K562 (cell line): Measurements from ENCODE around the gene GRSF1. TPM values are rescaled to one million over a fixed set of nuclear protein-coding genes. Genes with fewer than 3 reads are reported as not detected.

Experiments
- CREB1 ChIP-seq, 2 experiments: sonication (generic) in 1 of 2; formaldehyde crosslinking in 1 of 2; IDR thresholded peaks; 2 replicates each; pipeline versions ENCODE4 v1.6.1 to v1.8.0; 2012 to 2022; ENCODE audit warnings: inconsistent platforms in 1 of 2, mild to moderate bottlenecking in 1 of 2, missing genetic modification reagents in 1 of 2, moderate library complexity in 1 of 2
- FOSL1 ChIP-seq: fragments of 200-800 bp; sonication (Bioruptor generic); conservative IDR thresholded peaks from 2 replicates; pipeline ENCODE4 v1.6.1; 2016; ENCODE audit warnings: missing genetic modification characterization, missing compliant biosample characterization
- GTF2E2 ChIP-seq: fragments of 200-800 bp; sonication (Bioruptor generic); IDR thresholded peaks from 2 replicates; pipeline ENCODE4 v1.6.1; 2016; ENCODE audit warnings: missing genetic modification characterization, missing compliant biosample characterization
- HSF4 ChIP-seq: fragments of 250-450 bp; sonication (Bioruptor Pico); IDR thresholded peaks from 2 replicates; pipeline ENCODE4 v2.1.2; 2022; ENCODE audit warnings: mild to moderate bottlenecking, moderate library complexity, borderline replicate concordance
- POLR2AphosphoS2 ChIP-seq: IDR thresholded peaks from 2 replicates; pipeline ENCODE4 v1.6.1; 2012; ENCODE audit warnings: low read length, improper control_type of control experiment
- SRSF9 ChIP-seq: fragments of 200-400 bp; formaldehyde crosslinking; IDR thresholded peaks from 2 replicates; pipeline ENCODE4 v1.6.1; 2017; ENCODE audit warnings: low read depth, low read length, borderline replicate concordance
- ZFX ChIP-seq: sonication (generic); formaldehyde crosslinking; IDR thresholded peaks from 2 replicates; pipeline ENCODE4 v1.8.0; 2022; ENCODE audit warnings: mild to moderate bottlenecking, missing genetic modification reagents, moderate library complexity
- polyA plus RNA-seq, 8 experiments: library from polyadenylated mRNA; depleted of rRNA in 4 of 8; stranded (reverse) in 5 of 8; unstranded in 3 of 8; fragments of >200 nt; fragmentation: Nextera tagmentation in 2 of 8; fragmentation: Illumina TruSeq in 1 of 8; extraction: Ambion mirVana in 2 of 8; extraction: Trizol in 1 of 8; gene quantifications; 2 replicates each; pipeline versions ENCODE4 v1.2.1 to v1.2.3, GENCODE V29; 2011 to 2014; ENCODE audit warnings: inconsistent platforms in 1 of 8, missing spikeins in 1 of 8
- total RNA-seq, 7 experiments: library from RNA; depleted of rRNA in 6 of 7; stranded (reverse); fragments of >200 nt in 6 of 7; fragmentation: Illumina TruSeq in 2 of 7; extraction: Trizol in 2 of 7; gene quantifications; 2 replicates each; pipeline versions ENCODE4 v1.2.1 to v1.2.3, GENCODE V29; 2011 to 2021; ENCODE audit warnings: low replicate concordance in 1 of 7
- TF ChIP-seq, protein P1 (sequence below), 2 experiments: fragments of 450-650 bp; IDR thresholded peaks; 2 replicates each; pipeline ENCODE4 v1.6.1; 2016
- TF ChIP-seq, protein P2 (sequence below): sonication (generic); formaldehyde crosslinking; IDR thresholded peaks from 2 replicates; pipeline ENCODE4 v1.9.0; 2022; ENCODE audit warnings: mild to moderate bottlenecking, missing genetic modification reagents
- TF ChIP-seq, protein P3 (sequence below), 2 experiments: IDR thresholded peaks in 1 of 2; conservative IDR thresholded peaks in 1 of 2; 2 replicates each; pipeline ENCODE4 v1.6.1; 2016; ENCODE audit warnings: low read depth in 2 of 2, mild to moderate bottlenecking in 1 of 2, missing compliant biosample characterization in 1 of 2, missing genetic modification characterization in 1 of 2, moderate library complexity in 1 of 2
- TF ChIP-seq, protein P4 (sequence below), 2 experiments: fragments of 450-650 bp in 1 of 2; IDR thresholded peaks; 2 replicates each; pipeline ENCODE4 v1.6.1; 2011 to 2017; ENCODE audit warnings: low read depth in 2 of 2, antibody characterized with exemption in 1 of 2, borderline replicate concordance in 1 of 2, low read length in 1 of 2, mild to moderate bottlenecking in 1 of 2, mixed read lengths in 1 of 2; ENCODE audit not compliant: control insufficient read depth in 1 of 2

GRSF1 gene
- total and polyA plus RNA-seq, 9 of the 15 experiments (the other 6 are each of a cell fraction or from before 2014, with no cell fraction given), result 33.0 to 105 (median 76.0) TPM

DNA sequence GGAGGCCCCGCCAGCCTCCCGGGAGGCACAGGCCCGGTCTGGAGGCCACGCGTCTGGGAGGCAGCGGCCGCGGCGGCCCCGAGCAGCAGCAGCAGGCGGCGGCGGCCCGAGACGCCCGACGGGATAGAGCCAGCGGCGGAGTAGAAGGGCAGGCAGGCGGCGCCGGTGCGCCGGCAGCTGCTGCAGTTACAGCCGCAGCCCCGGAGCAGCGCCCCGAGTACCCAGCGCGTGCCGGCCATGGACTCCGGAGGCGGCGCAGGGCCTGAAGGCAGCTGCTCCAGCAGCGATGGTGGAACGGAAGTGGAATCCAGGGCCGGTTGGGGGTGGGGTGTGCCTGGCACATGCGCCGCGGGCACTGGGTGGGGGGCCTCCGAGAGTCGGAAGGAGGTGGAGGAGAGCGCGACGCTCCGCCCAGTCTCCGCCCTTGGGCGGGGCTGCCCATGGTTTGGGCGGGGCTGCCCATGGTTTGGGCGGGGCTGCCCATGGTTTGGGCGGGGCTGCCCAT, at the start of gene GRSF1 (continued):
- TF ChIP-seq FOSL1 (tag), result no peak; the same call in 1 of the 2 replicates
- no peak for TF ChIP-seq SRSF9
- TF ChIP-seq, protein P1, sequence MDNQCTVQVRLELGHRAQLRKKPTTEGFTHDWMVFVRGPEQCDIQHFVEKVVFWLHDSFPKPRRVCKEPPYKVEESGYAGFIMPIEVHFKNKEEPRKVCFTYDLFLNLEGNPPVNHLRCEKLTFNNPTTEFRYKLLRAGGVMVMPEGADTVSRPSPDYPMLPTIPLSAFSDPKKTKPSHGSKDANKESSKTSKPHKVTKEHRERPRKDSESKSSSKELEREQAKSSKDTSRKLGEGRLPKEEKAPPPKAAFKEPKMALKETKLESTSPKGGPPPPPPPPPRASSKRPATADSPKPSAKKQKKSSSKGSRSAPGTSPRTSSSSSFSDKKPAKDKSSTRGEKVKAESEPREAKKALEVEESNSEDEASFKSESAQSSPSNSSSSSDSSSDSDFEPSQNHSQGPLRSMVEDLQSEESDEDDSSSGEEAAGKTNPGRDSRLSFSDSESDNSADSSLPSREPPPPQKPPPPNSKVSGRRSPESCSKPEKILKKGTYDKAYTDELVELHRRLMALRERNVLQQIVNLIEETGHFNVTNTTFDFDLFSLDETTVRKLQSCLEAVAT (IDR thresholded peaks at IDR 0.05), result no peak
- TF ChIP-seq POLR2AphosphoS2, result no peak
- TF ChIP-seq GTF2E2 (tag), result no peak
- TF ChIP-seq, protein P2, sequence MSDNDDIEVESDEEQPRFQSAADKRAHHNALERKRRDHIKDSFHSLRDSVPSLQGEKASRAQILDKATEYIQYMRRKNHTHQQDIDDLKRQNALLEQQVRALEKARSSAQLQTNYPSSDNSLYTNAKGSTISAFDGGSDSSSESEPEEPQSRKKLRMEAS (CRISPR knock-in tag), result 0 out of 2 replicates have a peak, but pooled peaks have one; percentile 43
- no peak for TF ChIP-seq HSF4 (CRISPR knock-in tag)
- no peak for TF ChIP-seq ZFX (CRISPR knock-in tag)
- TF ChIP-seq, protein P3, sequence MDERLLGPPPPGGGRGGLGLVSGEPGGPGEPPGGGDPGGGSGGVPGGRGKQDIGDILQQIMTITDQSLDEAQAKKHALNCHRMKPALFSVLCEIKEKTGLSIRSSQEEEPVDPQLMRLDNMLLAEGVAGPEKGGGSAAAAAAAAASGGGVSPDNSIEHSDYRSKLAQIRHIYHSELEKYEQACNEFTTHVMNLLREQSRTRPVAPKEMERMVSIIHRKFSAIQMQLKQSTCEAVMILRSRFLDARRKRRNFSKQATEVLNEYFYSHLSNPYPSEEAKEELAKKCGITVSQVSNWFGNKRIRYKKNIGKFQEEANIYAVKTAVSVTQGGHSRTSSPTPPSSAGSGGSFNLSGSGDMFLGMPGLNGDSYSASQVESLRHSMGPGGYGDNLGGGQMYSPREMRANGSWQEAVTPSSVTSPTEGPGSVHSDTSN (CRISPR knock-in tag; IDR thresholded peaks at IDR 0.05; ENCODE audit: low read depth), result no peak
- TF ChIP-seq, protein P3 (tag; conservative IDR thresholded peaks at IDR 0.05; ENCODE audit: low read depth), result no peak
- TF ChIP-seq, protein P4, sequence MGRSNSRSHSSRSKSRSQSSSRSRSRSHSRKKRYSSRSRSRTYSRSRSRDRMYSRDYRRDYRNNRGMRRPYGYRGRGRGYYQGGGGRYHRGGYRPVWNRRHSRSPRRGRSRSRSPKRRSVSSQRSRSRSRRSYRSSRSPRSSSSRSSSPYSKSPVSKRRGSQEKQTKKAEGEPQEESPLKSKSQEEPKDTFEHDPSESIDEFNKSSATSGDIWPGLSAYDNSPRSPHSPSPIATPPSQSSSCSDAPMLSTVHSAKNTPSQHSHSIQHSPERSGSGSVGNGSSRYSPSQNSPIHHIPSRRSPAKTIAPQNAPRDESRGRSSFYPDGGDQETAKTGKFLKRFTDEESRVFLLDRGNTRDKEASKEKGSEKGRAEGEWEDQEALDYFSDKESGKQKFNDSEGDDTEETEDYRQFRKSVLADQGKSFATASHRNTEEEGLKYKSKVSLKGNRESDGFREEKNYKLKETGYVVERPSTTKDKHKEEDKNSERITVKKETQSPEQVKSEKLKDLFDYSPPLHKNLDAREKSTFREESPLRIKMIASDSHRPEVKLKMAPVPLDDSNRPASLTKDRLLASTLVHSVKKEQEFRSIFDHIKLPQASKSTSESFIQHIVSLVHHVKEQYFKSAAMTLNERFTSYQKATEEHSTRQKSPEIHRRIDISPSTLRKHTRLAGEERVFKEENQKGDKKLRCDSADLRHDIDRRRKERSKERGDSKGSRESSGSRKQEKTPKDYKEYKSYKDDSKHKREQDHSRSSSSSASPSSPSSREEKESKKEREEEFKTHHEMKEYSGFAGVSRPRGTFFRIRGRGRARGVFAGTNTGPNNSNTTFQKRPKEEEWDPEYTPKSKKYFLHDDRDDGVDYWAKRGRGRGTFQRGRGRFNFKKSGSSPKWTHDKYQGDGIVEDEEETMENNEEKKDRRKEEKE (IDR thresholded peaks at IDR 0.05; ENCODE audit: borderline replicate concordance in 1 of 2, control insufficient read depth in 1 of 2, low read depth in 2 of 2, low read length in 1 of 2), result no peak
- no peak for TF ChIP-seq CREB1 (IDR thresholded peaks at IDR 0.05)
- TF ChIP-seq CREB1 (CRISPR knock-in tag; IDR thresholded peaks at IDR 0.05), result peak; percentile 6; the same call in 1 of the 2 replicates
